Measurements from ENCODE around the gene FGF12. TPM values are rescaled to one million over a fixed set of nuclear protein-coding genes. Genes with fewer than 3 reads are reported as not detected.
"Not testable (repeated sequence)": the region's sequence is repeated elsewhere in the genome, so short reads cannot be mapped to it uniquely, and the experiment has no call there.

FGF12 gene
- total RNA-seq (2014; rRNA removed) = not detected in 2 replicates
- polyA plus RNA-seq (2012) = not detected

DNA sequence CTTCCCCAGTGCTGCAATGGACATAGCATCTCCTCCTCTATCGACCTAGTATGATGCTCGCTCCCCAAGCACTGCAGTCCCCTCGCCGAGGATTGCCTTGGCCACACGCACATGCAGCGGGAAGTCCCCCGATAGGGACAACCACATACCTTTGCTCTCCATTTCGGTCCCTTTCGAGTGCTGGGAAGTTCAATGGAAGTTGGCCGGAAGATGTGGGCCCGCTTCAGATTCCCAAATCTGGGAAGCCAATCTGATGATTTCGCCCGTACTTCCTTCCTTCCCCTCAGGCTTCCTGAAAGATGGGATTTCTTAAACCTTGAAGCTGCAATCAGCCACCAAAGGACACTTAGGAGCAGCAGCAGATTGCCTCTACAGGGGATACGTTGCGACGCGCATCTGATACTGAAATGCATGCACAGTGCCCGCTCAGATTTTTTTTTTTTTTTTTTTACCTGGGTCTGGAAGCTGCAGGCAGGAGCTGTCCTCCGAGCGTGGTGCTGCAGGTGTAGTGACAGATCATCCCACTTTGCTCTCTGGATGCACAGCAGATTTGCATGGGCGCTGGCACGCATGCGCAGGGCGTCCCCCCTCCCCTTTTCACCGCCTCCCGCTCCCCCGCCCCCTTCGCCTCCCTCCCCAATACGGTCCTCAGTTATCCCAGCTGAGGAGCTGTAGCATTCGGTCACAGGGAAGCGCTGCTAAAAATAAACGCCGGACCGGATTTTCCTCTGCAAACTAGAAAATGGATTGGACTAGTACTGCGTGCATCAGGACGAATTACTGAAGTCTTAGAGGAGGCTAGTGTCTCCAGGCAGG, at the start of gene FGF12:
Gene FGF12, minus strand, starts transcription at position 510 of the 816 bp plus-strand sequence.
- peak; percentile 15 for DNase-seq (ENCODE audit: low read depth)

DNA sequence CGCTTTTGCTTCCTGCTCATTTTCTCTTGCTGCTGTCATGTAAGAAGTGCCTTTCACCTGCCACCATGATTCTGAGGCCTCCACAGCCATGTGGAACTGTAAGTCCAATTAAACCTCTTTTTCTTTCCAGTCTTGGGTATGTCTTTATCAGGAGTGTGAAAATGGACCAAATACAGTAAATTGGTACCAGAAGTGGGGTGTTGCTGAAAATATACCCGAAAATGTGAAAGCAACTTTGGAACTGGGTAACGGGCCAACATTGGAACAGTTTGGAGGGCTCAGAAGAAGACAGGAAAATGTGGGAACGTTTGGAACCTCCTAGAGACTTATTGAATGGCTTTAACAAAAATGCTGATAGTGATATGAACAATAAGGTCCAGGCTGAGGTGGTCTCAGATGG, 47.0 kb upstream of the FGF12 start:
- DNase-seq (ENCODE audit: low read depth) = not testable (repeated sequence)

- DNase-seq (ENCODE audit: low read depth) = peak; percentile 50
These were observed 45.0 kb upstream of the FGF12 start for GRCh38 chr3:192772240-192772894.

- no peak for DNase-seq (ENCODE audit: low read depth)
These were observed 31.3 kb upstream of the FGF12 start for GRCh38 chr3:192758654-192759053.

GRCh38 chr3:192751148-192751547, 23.8 kb upstream of the FGF12 start:
- DNase-seq (ENCODE audit: low read depth) = no peak

DNA sequence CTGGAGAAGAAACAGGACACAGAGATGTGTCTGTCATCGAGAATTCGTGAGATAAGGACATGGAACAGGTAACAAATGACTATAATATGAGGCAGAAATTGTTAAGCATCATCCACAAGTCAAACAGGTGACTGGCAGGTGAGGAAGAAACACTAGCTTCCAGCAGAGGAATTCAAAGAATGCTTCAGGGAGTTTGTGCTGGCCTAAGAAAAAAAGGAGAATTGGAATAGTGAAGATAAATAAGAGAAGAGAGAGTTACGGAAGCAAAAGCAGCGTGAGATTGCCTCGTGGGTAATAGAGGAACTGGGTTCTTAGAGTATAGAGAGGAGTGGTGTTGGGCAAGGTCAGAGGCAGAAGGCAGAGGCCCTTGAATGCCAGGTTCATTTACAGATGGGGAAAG, 22.9 kb upstream of the FGF12 start:
- no peak for DNase-seq (ENCODE audit: low read depth)

DNA sequence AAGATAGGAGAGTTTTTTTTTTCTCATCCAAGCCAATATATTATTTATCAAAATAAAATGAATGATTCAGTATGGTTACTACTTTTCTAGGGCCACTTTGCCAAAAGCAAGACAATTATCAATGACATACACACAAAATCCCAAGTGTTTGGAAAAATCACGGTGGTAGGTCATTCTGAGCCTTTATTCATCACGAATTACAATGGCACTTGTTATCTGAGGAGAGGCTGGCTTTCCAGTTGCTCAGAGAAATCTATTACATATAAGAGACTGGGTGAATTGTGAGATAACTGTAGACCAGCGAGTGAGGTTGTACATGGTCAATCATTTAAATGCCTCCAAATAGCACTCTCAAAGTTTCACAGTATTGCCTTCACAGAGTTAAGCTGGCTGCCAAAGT, 20.4 kb upstream of the FGF12 start:
- DNase-seq (ENCODE audit: low read depth) = no peak

GRCh38 chr3:192747145-192747544, 19.8 kb upstream of the FGF12 start:
- DNase-seq (ENCODE audit: low read depth) = no peak

GRCh38 chr3:192745150-192745549, 17.8 kb upstream of the FGF12 start:
- DNase-seq (ENCODE audit: low read depth) = no peak

GRCh38 chr3:192744604-192745003, 17.3 kb upstream of the FGF12 start:
- DNase-seq (ENCODE audit: low read depth) = not testable (repeated sequence)

DNA sequence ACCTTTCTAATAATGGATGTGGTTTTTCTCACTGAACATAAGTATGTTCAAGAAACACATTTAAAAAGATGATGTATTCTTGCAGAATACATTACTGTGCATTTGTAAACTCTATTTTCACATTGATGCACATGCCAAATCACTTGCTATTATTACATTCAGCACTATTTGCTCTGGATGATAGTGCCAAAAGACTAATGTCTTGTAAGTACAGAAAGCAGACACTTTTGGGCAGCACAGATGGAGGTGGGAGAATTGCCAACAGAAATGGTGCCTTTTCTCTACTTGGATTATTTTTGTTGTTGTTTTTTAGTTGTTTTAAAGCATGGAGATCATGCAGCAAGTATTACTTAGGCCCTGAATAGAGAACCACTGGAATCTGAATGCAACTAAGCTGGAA, 10.2 kb upstream of the FGF12 start:
- no peak for DNase-seq (ENCODE audit: low read depth)

DNA sequence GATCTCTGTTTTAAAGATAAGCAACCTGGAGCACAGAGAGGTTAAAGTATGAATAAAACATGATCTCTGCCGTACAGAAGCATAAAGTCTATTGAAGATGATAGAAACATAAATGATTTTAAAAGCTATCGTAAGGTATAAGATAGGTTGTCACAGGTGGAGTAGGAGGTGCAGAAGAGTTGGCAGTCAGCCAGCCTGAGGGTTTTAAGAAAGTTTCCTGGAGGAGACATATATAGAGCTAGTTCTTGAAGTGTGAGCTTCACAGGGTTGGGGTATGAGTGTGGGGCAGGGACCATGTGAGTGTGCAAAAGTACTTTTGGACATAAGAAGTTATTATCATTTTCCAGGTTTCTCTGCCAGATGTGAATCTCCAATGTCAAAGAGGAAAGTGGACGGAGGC, 3.9 kb upstream of the FGF12 start:
- no peak for DNase-seq (ENCODE audit: low read depth)

- DNase-seq (ENCODE audit: low read depth) = no peak
These were observed 956 bp downstream of the FGF12 start for GRCh38 chr3:192726385-192726784.

- DNase-seq (ENCODE audit: low read depth) = no peak
These were observed 7.4 kb downstream of the FGF12 start for GRCh38 chr3:192719964-192720363.

- no peak for DNase-seq (ENCODE audit: low read depth)
These were observed 9.2 kb downstream of the FGF12 start for GRCh38 chr3:192718156-192718555.

DNA sequence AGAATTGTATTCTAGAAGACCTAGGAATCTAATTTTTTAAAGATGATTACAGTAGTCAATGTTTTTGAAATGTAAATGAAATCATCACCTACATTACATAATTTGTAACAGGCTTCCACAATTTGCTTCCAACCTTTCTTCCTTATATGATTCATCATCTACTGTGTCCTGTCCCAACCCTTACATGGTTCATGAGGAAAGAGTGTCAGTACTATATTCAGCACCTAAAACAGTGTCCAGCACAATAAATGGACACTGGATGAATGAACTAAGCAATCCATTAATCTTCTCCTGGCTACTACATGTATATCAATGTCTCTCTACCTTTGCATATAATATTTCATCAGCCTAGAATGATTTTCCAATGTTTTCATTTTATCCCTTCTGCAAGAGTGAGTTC, 12.2 kb downstream of the FGF12 start:
- DNase-seq (ENCODE audit: low read depth) = no peak

DNA sequence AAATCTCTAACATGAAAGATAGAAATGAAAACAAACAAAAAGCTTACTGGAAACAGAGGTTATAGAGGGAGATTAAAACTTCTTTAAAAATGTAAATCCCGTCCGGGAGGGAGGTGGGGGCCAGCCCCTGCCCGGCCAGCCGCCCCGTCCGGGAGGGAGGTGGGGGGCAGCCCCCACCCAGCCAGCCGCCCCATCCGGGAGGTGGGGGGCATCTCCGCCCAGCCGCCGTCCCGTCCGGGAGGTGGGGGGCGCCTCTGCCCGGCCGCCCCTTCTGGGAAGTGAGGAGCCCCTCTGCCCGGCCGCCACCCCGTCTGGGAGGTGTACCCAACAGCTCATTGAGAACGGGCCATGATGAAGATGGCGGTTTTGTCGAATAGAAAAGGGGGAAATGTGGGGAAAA, 16.2 kb downstream of the FGF12 start:
- not testable (repeated sequence) for DNase-seq (ENCODE audit: low read depth)

DNA sequence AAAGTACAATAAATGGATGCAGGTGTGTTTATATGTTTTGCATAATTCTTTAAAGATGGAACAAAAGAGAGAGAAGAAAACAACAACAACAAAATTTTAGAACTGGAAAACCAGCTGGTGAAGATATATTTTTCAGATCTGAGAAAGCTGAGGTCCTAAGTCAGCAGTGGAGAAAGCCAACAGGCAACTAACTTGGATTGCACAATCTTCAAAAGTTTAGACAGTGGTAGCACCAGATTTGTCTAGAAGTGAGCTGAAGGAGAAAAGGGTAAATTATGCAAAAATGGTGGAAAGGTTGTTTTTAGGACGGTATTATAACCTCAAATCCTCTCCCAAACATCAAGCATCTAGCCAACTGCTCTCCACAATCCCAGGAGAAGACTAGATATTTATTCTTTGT, 17.0 kb downstream of the FGF12 start:
- DNase-seq (ENCODE audit: low read depth) = no peak

GRCh38 chr3:192706272-192706671, 21.1 kb downstream of the FGF12 start:
- no peak for DNase-seq (ENCODE audit: low read depth)

DNA sequence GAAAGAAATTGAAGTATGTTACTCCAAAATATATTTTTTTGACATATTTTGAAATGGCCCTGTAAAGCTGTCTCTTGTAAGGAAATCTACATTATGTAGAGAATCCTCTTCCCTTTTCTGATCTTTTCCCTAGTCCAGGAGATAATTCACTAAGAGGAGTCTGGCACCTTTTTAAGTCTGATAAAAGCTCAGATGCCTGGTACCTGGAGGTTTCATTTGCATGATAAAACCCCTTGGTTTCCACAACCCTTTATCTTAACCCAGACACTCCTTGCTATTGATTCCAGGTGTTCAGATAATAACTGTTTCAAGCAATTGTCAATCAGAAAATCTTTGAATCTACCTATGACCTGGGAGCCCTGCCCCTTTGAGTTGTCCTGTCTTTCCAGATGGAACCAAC, 26.5 kb downstream of the FGF12 start:
- no peak for DNase-seq (ENCODE audit: low read depth)

GRCh38 chr3:192696943-192697587, 30.3 kb downstream of the FGF12 start:
- no peak for DNase-seq (ENCODE audit: low read depth)

GRCh38 chr3:192687488-192688152, 39.7 kb downstream of the FGF12 start:
- DNase-seq (ENCODE audit: low read depth) = no peak
